Activated CD8-positive, alpha-beta T cell treated with anti-CD3 and anti-CD28 coated beads, Interleukin-2, amount 10 ng/mL, durations not matched to agents 7 days and 5 days (primary cell): Measurements from ENCODE around the gene EPB41L2. TPM values are rescaled to one million over a fixed set of nuclear protein-coding genes. Genes with fewer than 3 reads are reported as not detected.

ENCODE experiments used
- total RNA-seq, 2 experiments: library from RNA; stranded (reverse); gene quantifications; one replicate each; pipeline ENCODE4 v1.2.3, GENCODE V29; 2021

The EPB41L2 gene
- total RNA-seq, 2 experiments from 2014 or later, result 18.0 to 23.6 TPM

Other genes starting within 250 kb of the EPB41L2 start
- gene SMLR1, start 235.8 kb downstream of the EPB41L2 start, total RNA-seq, result not detected
- 1 to 10 TPM; 7.8 to 9.1 TPM for gene AKAP7, start 72.2 kb upstream of the EPB41L2 start, total RNA-seq